Caki2 (cell line): ENCODE measurements around the gene HIGD1C. TPM values are rescaled to one million over a fixed set of nuclear protein-coding genes. Genes with fewer than 3 reads are reported as not detected.

ENCODE experiments used
- DNase-seq: peaks from one replicate; pipeline ENCODE4 v3.0.0-alpha.2; 2015; ENCODE audit warnings: low read depth
- in situ Hi-C: cut with HindIII; loops from 2 replicates; pipeline ENCODE4 v1.10.0; 2016; ENCODE audit warnings: low sequenced_read_pairs, low pct_unique_long_range_greater_than_20kb, mixed read lengths
- total RNA-seq: library from RNA; depleted of rRNA; stranded (reverse); fragments of >200 nt; shearing (Covaris generic); gene quantifications from 2 replicates; pipeline ENCODE4 v1.2.3, GENCODE V29; 2014; ENCODE audit warnings: low replicate concordance

The HIGD1C gene
- total RNA-seq, 1 experiment from 2014 or later: not detected

DNA sequence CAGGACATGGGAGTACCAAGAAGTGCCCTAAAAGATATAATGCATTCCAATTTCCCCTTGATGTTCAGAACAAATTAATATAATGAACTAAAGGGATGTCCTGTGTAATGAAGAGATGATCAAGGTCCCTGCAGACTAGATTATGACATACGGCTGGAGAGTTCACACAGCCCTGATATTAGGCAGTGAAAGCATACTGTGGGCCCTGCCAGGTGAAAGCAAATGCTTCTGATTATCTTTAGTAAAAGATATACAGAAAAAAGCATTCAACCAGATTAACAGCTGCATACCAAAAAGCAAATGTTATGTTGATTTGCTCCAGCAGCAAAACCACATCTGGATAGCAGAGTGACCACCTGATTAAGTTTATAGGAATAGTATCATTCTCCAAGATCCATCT lies 12.1 kb downstream of the HIGD1C start:
- in situ Hi-C loops: no loop called here
- DNase-seq: no peak

DNA sequence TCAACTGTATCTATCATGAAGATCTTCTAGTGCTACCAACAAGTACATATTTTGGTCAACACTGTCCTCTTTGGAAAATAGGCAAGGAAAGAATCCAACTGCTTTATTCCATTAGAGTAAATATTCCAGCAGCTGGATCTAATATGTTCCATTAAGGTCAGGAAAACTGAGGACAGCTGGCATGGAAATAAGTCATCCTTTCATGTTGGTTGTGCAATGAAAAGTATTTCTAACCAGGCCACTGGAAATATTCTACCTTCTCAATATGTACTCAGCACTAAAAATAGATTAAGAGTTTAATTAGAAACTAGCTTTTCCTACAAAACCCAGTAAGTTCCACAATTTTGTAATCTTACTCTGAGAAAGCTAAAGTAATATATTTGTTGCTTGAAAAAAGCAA lies 19.6 kb downstream of the HIGD1C start:
- no peak for DNase-seq

DNA sequence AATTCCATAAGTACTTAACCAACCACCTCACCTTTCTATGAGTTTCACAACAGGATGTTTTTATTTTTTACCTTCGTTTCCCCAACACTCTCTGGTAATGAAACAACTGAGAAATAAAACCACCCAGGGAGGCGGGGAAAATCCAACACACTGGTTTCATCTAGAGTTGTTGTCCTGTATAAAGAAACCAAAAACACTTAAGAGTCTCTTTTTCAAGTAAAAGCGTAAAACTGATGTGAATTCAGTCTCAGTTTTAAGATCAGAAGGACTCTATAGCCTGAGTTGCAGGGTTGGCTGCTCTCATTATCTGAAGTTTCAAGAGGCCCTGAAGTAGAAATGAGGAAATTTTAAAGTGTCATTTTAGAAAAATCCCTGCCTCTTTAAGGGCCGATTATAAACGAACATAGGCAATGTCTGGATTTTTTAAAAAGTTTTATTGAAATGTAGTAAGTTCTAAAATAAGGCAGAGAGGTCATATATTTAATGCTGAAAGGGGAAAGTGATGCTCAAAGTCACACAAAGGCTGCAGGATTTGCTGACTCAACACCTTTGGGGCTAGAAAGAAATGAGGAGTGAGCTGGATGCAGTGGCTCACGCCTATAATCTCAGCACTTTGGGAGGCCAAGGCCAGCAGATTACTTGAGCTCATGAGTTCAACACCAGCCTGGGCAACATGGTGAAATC lies 27.2 kb downstream of the HIGD1C start:
- no peak for DNase-seq
- in situ Hi-C loops: no loop called here

More for the DNA sequence above, 19.6 kb downstream of the HIGD1C start:
- in situ Hi-C loops: no loop called here

DNA sequence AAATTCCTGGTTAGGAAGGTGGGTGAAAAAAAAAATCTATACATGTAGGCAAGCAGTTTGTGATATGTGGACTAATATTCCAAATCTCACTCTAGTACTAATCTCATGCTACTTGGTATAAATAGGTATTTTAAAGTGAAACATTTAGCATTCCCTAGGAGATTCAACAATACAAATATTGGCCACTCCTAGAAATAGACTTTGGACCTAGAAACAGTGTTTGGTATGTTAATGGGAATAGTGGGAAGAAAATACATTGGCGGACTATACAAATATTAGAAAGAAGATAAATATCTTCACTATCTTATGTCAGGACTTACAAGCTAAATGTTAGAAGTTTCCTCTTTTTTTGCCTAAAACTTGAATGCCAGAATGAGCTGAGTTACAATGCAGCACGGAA lies 28.2 kb downstream of the HIGD1C start:
- no peak for DNase-seq
- in situ Hi-C loops: no loop called here

DNA sequence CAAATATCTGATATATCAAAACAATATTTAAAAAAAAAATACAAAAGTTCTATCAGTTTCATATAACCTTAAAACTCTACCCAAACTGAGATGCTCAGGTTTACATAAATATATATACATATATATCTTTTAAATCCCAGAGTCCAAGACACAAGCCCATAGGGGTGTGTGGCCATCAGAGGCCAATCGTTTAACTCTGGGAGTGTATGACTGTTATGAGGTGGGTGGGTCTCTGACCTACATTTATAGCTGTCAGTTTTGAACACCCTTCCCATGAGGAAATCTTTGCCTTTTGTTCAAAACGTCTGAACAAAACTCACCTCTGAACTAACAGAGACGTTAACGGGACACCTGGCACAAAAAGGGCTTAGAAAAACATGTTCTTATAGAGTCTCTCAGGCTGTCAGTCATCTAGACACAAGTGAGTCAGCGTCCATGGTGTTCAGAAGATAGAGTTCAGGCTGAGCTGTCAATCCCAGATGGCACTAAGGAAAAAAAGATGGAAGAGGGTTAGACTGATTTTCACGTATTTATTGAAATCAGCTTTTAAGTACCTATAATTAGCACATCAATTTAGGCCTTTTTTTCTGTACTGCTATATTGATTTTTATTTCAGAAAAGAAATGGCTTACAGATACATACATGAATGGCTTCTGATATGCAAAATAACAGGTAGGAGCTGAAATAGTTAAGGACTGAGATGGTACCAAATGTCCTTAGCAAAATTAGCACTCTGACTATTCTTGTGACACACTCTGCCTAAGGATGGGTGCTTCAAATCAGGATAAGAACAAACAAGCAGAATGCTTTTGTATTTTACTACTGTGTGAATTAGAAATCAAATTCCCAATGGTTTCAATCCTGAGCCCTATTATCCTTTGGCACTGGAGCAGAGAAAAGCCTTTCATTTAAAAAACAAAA lies 29.2 kb downstream of the HIGD1C start:
- in situ Hi-C loops: no loop called here

DNA sequence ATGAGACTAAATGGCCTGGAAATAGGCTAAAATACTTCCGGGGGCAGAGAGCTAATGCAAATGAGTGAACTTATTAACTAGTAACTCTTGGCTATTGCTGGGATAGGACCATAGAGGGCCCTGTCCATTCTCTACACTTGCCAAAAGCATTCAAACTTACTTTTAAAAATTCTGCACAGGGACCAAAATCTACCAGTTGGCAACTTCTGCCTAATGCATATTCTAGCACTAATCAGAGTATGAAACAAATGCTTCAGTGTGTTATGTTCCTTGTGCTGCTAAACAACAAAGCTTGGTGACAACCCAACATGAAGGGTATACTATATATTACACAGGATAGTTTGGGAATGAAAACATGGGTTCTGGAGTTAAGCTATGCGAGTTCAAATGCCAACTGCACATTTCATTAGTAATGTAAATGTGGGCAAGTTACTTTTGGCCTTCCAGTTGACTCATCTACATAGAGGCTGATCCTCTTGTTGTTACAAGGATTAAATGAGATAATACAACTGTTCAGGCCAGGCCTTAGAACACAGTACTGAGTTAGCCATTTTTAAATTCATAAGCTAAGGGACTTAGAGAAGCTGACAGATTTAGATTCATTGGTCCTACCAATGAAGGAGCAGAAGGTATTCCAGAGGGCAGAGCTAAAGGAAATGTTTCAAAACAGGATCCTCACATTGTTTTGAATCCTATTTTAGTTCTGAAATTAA lies 32.4 kb downstream of the HIGD1C start:
- in situ Hi-C loops: no loop called here
- no peak for DNase-seq

More for the DNA sequence above, 29.2 kb downstream of the HIGD1C start:
- DNase-seq: no peak

DNA sequence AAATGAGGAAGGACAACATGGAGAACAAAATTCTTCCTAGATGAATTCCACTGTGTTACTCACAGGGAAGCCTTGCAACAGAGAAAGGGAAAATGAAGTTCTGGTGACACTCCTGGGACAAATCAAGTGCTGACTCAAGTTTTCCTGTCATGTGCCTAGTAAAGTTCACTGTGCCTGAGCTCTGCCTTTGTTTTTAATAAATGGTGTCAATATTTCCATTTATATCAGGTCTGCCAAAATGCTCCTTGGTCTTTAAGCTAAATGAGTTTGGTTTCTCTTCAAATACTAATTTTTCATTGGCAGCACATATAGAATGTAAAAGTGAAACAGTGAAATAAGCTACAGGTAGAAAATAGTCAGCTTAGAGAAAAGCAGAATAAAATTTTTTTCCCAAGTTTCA lies 33.0 kb downstream of the HIGD1C start:
- DNase-seq: no peak
- in situ Hi-C loops: no loop called here

DNA sequence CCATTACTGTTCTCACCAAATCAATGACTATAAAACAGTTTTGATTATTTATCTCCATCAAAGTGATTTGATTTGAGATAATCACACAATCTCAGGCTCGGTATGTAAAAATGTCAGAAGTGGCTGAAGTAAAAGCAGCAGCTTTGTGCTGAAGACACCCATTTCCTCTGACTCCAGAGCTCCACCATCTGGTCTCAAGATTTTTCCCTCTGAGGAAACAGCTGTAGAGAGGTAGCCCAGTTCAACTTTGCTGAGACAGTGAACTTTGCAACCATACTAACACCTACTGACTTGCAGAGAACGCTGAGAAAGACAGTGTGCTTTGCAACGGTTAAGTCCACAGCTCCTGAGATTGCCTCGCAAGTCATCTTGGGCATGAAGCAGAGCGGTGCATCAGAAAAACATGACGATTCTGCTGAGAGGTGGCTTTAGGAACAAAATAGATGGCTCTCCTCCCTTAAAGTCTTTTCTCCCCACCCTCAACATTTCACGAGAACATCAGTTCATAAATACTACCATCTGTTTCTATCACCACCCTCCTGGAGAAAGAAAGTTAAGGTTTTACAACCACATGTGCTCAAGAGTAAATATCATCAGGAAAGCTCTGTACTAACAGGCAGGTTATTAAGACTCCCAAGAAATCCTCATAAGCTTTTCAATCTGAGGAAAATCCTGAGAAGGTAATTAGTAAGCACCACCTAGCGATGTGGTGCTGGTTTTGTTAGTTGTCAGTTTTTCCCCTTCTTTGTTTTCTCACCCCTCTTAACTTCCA lies 34.8 kb downstream of the HIGD1C start:
- in situ Hi-C loops: no loop called here
- peak; percentile 60 for DNase-seq

DNA sequence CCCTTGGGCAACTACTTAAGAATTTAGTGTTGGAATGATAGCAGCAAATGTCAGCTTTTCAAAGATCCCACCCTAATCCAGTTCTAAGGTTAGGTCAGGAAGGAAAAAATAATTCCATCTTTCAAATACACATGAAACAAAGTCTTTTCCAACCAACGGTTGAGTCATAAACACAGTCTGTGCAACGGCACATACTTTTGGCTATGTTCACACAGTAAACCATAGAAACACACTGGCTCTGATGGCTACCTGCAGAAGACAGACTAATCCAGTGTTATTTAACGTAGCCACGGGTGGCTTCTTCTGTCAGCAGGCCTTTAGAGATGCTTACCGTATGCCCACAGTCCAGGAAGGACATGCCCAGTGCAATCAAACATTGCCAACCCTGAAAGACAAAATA lies 35.7 kb downstream of the HIGD1C start:
- in situ Hi-C loops: no loop called here
- no peak for DNase-seq

DNA sequence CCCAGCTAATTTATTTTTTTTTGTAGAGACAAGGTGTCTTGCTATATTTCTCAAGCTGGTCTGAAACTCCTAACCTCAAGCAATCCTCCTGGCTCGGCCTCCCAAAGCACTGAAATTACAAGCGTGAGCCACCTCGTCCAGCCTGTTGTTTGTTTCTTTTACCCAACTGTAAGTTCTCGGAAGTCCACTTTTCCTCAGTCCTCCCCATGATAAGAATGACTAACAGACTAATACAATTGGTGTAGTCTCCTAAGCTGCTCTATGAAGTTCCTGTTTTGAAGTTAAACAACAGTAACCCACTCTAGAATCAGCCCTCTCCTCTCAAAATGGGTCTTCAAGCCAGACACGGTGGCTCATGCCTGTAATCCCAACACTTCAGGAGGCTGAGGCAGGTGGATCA lies 36.5 kb downstream of the HIGD1C start:
- DNase-seq: no peak
- in situ Hi-C loops: no loop called here

DNA sequence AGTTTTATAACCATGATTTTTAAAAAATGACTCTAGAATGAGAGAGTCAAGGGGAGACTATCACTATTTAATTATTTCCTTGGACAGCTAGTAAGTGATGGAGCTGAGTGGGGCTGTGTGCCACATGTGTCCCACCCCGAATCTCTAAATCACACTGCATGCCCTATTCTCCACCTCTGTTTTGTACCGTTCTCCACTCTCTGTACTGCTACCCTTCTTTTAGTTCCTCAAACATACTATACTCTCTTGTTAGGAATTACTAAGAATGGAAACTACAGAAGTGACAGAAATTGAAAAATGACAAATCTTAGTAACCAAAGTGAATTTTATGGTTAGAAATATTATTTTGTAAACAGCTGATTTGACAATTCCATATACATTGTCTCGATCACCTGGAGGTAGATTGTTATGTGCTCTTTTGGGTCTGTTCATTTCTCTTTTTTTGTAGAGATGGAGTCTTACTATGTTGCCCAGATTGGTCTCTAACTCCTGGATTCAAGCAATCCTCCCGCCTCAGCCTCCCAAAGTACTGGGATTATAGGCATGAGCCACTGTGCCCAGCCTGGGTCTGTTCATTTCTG lies 37.9 kb downstream of the HIGD1C start:
- in situ Hi-C loops: no loop called here
- DNase-seq: no peak

DNA sequence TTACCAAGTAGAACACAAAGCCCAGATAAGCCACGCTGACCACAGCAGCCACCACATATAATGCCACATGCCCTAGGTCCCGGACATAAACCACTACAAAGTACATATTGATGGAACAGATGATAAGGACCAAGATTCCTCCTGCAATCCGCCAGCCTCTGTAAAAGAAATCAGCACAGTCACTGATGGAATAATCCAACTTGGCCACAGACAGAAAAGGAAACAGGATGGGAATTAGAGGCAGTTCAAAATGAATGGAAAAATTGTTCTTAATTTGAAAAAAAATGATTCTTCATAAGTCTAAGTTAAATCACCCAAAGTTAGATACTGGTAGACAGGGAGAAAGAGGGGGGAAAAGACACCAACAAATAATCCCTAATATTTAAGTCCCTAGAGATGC lies 38.4 kb downstream of the HIGD1C start:
- no peak for DNase-seq
- in situ Hi-C loops: no loop called here

DNA sequence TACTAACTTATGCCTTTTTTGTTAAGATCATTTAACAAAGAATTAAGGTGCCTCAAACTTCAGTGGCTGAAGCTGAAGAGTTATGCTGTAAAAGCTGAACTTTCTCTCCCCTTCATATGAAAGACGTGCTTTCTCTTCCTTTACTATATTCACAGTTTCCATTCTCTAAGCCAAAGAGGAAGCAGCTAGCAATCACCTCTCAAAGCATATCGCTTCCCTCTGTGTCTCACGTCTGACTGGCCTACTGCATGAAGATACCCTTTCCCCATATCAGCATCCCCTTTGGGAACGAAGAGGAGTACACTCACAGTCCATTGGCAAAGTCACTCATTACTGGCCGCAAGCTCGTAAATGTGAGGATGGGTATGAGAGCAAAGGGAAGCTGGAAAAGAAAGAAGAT lies 38.9 kb downstream of the HIGD1C start:
- DNase-seq: no peak
- in situ Hi-C loops: no loop called here

DNA sequence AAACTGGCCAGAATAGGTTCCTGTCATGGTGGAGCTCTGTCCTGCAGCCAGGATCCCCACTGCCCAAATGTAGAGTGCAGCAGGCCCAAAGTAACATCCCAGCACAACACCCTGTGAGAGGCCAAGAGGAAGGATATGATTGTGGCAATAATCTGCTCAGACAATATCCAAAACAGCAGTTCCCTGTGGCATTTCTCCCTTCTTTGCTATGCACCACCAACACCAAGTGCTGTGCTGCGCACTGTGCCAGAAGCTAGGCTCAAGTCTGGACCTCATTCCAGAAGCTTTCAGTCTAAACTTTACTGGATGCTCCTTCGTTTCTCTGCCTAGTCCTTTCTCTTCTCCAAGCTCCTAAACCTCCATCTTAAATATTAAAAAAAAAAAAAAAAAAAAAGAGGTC lies 40.5 kb downstream of the HIGD1C start:
- no peak for DNase-seq
- in situ Hi-C loops: no loop called here

DNA sequence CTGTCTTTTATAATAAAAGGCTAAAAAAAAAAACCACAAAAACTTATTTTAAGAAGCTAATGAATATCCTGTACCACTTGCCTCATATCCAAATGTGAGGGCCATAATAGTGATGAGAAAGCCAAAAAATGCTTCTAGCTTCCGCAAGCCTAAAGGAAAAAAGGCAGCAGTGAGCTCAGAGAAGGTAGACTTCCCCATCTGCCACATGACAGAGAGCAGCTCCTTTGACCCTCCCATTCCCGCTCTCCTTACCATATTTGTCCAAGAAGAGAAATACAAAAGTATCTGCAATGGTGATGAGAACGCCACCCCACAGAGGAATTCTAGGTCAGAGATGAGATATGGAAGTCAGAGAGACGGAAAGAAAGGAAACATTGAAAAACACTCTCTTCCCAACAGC lies 46.7 kb downstream of the HIGD1C start:
- no peak for DNase-seq
- in situ Hi-C loops: no loop called here

DNA sequence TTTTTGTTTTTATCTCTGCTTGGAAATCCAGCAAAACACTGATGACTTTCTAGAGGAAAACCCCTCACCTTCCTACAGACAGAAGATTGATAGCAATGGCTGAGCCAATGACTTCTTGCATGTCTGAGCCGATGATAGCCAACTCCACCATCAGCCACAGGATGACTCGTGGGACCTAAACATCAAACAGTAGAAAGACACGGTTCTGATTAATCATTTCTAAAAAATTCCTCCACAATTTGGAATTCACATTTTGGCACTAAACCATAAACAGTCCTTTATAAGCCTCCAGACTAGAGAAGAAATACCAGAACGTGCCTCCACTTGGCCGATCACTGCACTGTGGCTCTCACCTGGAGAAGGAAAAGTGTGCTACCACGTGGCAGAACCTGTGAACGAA lies 47.9 kb downstream of the HIGD1C start:
- peak; percentile 50 for DNase-seq
- in situ Hi-C loops: no loop called here

DNA sequence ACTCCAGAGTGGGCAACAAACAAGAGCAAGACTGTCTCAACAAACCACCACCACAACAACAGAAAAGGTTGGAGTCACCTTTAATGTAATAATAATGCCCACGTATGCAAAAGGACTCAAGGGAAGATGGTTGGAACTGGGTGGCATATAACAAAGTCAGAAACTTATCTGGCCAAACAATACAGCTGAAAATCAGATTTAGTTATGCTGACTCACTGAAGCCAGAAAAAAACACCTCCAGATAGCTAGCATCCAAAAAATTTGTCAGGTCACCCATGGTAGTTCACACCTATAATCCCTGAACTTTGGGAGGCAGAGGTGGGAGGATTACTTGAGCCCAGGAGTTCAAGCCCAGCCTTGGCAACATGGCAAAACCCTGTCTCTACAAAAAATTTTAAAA lies 49.5 kb downstream of the HIGD1C start:
- no peak for DNase-seq
- in situ Hi-C loops: no loop called here

DNA sequence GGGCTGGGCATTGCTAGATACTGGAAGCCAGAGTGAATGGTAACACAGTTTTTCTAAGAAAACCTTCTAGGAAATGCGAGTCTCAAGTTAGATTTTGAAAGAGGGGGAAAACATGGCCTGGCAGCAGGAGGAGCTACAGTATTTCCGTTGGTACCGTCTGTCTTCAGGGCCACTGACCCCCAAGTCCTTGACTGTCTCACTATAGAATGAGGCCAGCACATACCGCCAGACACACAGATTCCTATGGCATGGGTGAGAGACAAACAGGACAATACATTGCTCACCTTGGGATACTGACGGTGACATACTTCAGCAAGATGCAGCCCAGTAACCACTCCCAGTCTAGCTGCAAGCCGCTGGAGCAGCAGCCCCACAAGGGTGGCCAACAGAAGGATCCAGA lies 52.2 kb downstream of the HIGD1C start:
- in situ Hi-C loops: no loop called here
- DNase-seq: no peak
